Endothelial cell (in vitro differentiated cells): ENCODE measurements around the gene SLC23A3. TPM values are rescaled to one million over a fixed set of nuclear protein-coding genes. Genes with fewer than 3 reads are reported as not detected.
A peak's percentile ranks its signal among the peaks of the same experiment; 100 is the strongest.
"Not testable (repeated sequence)": the region's sequence is repeated elsewhere in the genome, so short reads cannot be mapped to it uniquely, and the experiment has no call there.

ENCODE experiments used
- DNase-seq: peaks from one replicate; pipeline ENCODE4 v3.0.0; 2021; ENCODE audit warnings: low spot score
- H3K27ac Mint-ChIP-seq: one replicate; pipeline ENCODE4 v1.8.0; 2021; ENCODE audit warnings: mixed read lengths, inconsistent platforms; ENCODE audit not compliant: unreplicated experiment
- H3K27me3 Mint-ChIP-seq: one replicate; pipeline ENCODE4 v1.8.0; 2021; ENCODE audit warnings: mild to moderate bottlenecking, moderate library complexity, mixed read lengths, inconsistent platforms; ENCODE audit not compliant: unreplicated experiment
- H3K36me3 Mint-ChIP-seq: one replicate; pipeline ENCODE4 v1.8.0; 2021; ENCODE audit warnings: mild to moderate bottlenecking, low read depth, mixed read lengths, inconsistent platforms; ENCODE audit not compliant: unreplicated experiment
- H3K4me1 Mint-ChIP-seq: one replicate; pipeline ENCODE4 v1.8.0; 2021; ENCODE audit warnings: mild to moderate bottlenecking, mixed read lengths, inconsistent platforms; ENCODE audit not compliant: unreplicated experiment
- H3K4me3 Mint-ChIP-seq: one replicate; pipeline ENCODE4 v1.8.0; 2021; ENCODE audit warnings: mild to moderate bottlenecking, mixed read lengths, inconsistent platforms; ENCODE audit not compliant: unreplicated experiment
- H3K9me3 Mint-ChIP-seq: one replicate; pipeline ENCODE4 v1.8.0; 2021; ENCODE audit warnings: mixed read lengths, inconsistent platforms; ENCODE audit not compliant: unreplicated experiment
- total RNA-seq: library from RNA; stranded (reverse); fragmentation: NEBNext Ultra II Directional; extraction: Animal tissue kit (Norgen Biotek cat#: 25700); gene quantifications from one replicate; pipeline ENCODE4 v1.2.1, GENCODE V29; 2021; ENCODE audit not compliant: unreplicated experiment
- TF ChIP-seq, protein P1 (sequence below): fragments of 200-600 bp; sonication (generic); IDR thresholded peaks from one replicate; pipeline ENCODE4 v1.5.0; 2021; ENCODE audit warnings: antibody characterized with exemption; ENCODE audit not compliant: unreplicated experiment

SLC23A3 gene
- total RNA-seq, 1 donor from 2014 or later, result 1.7 TPM

DNA sequence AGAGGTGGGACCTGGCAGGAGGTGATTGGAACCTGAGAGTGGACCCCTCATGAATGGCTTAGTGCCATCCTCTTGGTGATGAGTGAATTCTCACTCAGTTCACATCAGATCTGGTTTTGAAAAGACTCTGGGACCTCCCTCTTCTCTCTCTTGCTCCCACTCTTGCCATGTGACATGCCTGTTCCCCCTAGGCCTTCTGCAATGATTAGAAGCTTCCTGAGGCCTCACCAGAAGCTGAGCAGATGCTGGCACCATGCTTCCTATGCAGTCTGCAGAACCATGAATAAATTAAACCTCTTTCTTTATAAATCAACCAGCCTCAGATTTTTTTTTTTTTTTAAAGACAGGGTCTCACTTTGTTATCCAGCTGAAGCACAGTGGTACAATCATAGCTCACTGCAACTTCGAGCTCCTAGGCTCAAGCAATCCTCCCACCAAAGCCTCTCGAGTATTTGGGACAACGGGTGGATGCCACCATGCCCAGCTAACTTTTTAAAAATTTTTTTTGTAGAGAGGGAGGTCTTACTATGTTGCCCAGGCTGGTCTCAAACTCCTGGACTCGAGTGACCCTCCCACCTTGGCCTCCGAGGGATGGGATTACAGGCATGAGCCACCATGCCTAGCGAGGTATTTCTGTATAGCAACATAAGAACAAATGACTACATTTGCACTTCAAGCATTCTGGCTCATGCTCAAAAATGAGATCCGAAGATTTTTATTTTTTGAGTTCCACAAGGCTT lies 34.8 kb upstream of the SLC23A3 start:
- H3K36me3 Mint-ChIP-seq, result peaks cover 13% of the 10 kb centered on the region
- H3K4me1 Mint-ChIP-seq, result peaks cover 17% of the 10 kb centered on the region
- no peaks in the 10 kb centered on the region for H3K9me3 Mint-ChIP-seq
- DNase-seq, result no peak
- H3K27me3 Mint-ChIP-seq, result peaks cover 8% of the 10 kb centered on the region
- H3K4me3 Mint-ChIP-seq, result no peak overlapping the region
- no peak overlapping the region for H3K27ac Mint-ChIP-seq
- TF ChIP-seq, protein P1, sequence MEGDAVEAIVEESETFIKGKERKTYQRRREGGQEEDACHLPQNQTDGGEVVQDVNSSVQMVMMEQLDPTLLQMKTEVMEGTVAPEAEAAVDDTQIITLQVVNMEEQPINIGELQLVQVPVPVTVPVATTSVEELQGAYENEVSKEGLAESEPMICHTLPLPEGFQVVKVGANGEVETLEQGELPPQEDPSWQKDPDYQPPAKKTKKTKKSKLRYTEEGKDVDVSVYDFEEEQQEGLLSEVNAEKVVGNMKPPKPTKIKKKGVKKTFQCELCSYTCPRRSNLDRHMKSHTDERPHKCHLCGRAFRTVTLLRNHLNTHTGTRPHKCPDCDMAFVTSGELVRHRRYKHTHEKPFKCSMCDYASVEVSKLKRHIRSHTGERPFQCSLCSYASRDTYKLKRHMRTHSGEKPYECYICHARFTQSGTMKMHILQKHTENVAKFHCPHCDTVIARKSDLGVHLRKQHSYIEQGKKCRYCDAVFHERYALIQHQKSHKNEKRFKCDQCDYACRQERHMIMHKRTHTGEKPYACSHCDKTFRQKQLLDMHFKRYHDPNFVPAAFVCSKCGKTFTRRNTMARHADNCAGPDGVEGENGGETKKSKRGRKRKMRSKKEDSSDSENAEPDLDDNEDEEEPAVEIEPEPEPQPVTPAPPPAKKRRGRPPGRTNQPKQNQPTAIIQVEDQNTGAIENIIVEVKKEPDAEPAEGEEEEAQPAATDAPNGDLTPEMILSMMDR, result no peak

DNA sequence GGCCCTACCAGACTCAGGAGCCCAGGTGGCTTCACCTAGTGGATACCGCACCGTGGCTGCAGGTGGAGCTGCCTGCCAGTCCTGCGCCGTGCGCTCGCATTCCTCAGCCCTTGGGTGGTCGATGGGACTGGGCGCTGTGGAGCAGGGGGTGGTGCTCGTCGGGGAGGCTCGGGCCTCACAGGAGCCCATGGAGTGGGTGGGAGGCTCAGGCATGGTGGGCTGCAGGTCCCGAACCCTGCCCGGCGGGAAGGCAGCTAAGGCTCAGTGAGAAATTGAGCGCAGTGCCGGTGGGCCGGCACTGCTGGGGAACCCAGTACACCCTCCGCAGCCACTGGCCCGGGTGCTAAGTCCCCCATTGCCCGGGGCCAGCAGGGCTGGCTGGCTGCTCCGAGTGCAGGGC lies 31.5 kb upstream of the SLC23A3 start:
- not testable (repeated sequence) for DNase-seq, H3K36me3 Mint-ChIP-seq, H3K27ac Mint-ChIP-seq, H3K4me3 Mint-ChIP-seq, H3K4me1 Mint-ChIP-seq, H3K9me3 Mint-ChIP-seq, H3K27me3 Mint-ChIP-seq

DNA sequence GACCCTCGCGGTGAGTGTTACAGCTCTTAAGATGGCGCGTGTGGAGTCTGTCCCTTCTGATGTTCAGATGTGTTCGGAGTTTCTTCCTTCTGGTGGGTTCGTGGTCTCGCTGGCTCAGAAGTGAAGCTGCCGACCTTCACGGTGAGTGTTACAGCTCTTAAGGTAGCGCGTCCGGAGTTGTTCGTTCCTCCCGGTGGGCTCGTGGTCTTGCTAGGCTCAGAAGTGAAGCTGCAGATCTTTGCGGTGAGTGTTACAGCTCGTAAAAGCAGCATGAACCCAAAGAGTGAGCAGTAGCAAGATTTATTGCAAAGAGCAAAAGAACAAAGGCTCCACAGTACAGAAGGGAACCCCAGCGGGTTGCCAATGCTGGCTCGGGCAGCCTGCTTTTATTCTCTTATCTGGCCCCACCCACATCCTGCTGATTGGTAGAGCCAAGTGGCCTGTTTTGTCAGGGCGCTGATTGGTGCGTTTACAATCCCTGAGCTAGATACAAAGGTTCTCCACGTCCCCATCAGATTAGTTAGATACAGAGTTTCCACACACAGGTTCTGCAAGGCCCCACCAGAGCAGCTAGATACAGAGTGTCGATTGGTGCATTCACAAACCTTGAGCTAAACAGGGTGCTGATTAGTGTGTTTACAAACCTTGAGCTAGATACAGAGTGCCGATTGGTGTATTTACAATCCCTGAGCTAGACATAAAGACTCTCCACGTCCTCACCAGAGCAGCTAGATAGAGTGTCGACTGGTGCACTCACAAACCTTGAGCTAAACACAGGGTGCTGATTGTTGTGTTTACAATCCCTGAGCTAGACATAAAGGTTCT lies 30.9 kb upstream of the SLC23A3 start:
- H3K4me3 Mint-ChIP-seq, H3K9me3 Mint-ChIP-seq, H3K4me1 Mint-ChIP-seq, DNase-seq, H3K36me3 Mint-ChIP-seq, H3K27me3 Mint-ChIP-seq: not testable (repeated sequence)
- peak overlapping the region; percentile 42 for H3K27ac Mint-ChIP-seq

DNA sequence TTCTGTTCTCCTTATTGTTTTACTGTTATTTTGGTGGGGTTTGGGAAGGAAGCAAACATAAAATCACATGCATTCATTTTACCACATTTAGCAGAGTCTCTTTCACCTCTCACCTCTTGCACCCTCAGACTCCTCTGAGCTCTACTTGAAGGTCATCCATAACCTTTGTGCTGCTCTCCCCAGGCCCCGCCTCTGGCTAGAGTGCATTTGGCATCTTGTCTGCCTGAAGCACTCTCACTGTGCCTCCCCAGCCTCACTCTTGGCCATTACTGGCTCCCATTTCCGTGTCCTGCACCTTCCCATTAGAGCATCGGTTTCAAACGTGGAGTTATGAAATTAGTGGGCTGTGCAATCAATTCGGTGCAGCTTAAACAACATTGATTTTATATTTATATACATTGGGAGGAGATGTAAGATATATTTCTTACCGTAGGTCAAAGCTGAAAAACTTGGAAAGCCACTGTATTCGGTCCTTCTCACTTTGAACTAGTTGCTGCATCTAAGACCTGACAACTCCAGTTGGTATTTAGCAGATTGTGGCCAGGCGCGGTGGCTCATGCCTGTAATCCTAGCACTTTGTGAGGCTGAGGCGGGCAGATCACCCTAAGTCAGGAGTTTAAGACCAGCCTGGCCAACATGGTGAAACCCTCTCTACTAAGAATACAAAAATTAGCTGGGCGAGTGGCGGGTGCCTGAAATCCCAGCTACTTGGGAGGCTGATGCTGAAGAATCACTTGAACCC lies 29.8 kb upstream of the SLC23A3 start:
- TF ChIP-seq, protein P1, result no peak
- Mint-ChIP-seq H3K27me3 (peaks cover 4% of the 10 kb centered on the region), H3K27ac (no peak overlapping the region), H3K36me3 (no peaks in the 10 kb centered on the region), H3K9me3 (no peaks in the 10 kb centered on the region), H3K4me1 (peaks cover 5% of the 10 kb centered on the region), H3K4me3 (no peak overlapping the region)
- no peak for DNase-seq

DNA sequence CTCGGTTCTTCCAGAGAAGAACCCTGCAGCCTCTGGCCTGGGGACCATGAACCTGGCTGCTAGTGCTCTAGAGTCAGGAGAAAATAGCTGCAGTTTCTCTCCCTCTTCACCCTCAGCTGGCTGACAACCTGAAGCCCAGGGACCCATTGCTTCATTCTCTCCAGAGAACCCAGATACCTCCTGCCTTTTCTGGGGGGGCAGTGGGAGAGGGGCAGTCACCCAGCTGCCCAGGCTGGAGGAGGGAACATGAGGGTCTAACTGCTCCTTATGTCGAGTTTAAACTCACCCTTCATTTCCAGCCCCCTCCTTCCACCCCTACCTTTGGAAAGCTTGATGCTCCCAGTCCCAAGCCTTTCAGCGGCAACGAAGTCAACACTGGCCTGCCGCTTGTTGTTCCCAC lies 29.1 kb upstream of the SLC23A3 start:
- no peaks in the 10 kb centered on the region for H3K9me3 Mint-ChIP-seq
- no peak overlapping the region for H3K27ac Mint-ChIP-seq
- H3K36me3 Mint-ChIP-seq, result no peaks in the 10 kb centered on the region
- peaks cover 5% of the 10 kb centered on the region for H3K4me1 Mint-ChIP-seq
- TF ChIP-seq, protein P1, result no peak
- no peak for DNase-seq
- peaks cover 4% of the 10 kb centered on the region for H3K27me3 Mint-ChIP-seq
- no peak overlapping the region for H3K4me3 Mint-ChIP-seq
